Neural progenitor cell (in vitro differentiated cells): ENCODE results near the gene GPRIN3.

Experiments
- CTCF ChIP-seq: fragments of 200-600 bp; sonication (generic); IDR thresholded peaks from 2 replicates; pipeline ENCODE4 v1.5.1; 2017; ENCODE audit warnings: antibody characterized with exemption, mild to moderate bottlenecking
- EZH2 ChIP-seq: fragments of 200-600 bp; sonication (generic); IDR thresholded peaks from 2 replicates; pipeline ENCODE4 v1.6.1; 2017; ENCODE audit warnings: antibody characterized with exemption, mild to moderate bottlenecking, moderate library complexity
- EZH2phosphoT487 ChIP-seq: fragments of 200-600 bp; sonication (generic); IDR thresholded peaks from 2 replicates; pipeline ENCODE4 v1.6.1; 2017; ENCODE audit warnings: antibody characterized with exemption

DNA sequence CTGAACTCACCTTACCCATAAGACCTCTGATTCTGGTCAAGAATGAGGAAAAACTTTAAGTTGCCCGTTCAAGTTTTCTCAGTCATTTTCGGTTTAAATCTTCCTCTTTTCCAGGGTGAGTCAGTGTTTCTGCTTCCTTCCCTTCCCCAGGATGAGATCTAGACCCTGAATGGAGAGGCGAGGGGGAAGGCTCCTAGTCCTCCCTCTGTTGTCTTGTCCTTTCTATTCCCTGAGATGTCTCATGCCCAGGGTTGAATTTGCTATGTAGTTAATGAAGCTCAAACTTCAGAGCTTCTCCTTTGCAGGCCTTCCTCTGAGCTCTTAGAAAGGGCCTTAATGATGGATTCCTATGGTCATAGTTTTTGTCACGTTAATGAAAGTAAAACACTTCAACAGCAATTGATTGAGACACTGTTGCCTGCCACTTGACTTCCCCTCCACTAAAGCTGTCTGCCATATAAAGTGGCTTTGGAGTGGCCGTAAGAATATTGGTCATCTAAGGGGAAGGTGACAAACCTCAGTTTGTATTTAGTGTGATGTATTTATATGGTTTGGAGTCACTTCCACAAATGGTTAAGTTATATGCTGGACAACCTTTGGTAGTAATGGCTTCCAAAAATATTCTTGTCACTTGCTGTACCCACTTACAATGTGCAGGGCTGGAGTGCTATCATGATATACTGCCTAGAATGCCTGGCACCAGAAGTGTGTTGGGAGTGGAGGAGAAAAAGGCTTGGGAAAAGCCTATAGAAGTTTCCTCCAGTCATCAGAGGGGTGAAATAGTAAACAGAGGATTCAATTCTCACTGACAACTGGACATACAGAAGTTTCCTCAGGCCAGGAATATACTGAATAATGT lies 24.3 kb upstream of the GPRIN3 start:
- TF ChIP-seq CTCF: no peak
- TF ChIP-seq EZH2: no peak
- no peak for TF ChIP-seq EZH2phosphoT487
